DND-41 (cell line): ENCODE results near the gene AP1G1.

Experiments used
- ATAC-seq: fragments of 200-7000 bp; cut with Tn5 transposase; 3 replicates; pipeline ENCODE4 v1.9.1; 2021; ENCODE audit warnings: low read depth; ENCODE audit not compliant: insufficient read depth
- DNase-seq: peaks from one replicate; pipeline ENCODE4 v3.0.0-alpha.2; 2020
- H2AFZ ChIP-seq: 2 replicates; pipeline ENCODE4 v1.6.0; 2012; ENCODE audit warnings: low read depth, low read length
- H3K27ac ChIP-seq: 2 replicates; pipeline ENCODE4 v1.5.1; 2012; ENCODE audit warnings: low read length, inconsistent platforms
- H3K27me3 ChIP-seq: fragments of 200-600 bp; sonication (generic); 2 replicates; pipeline ENCODE4 v1.6.0; 2012; ENCODE audit warnings: low read length, mild to moderate bottlenecking, inconsistent platforms; ENCODE audit not compliant: insufficient read depth, poor library complexity
- H3K36me3 ChIP-seq: 2 replicates; pipeline ENCODE4 v1.5.1; 2012; ENCODE audit warnings: low read length, inconsistent platforms; ENCODE audit not compliant: insufficient read depth
- H3K4me1 ChIP-seq: 2 replicates; pipeline ENCODE4 v1.5.1; 2012; ENCODE audit warnings: mild to moderate bottlenecking, low read length; ENCODE audit not compliant: insufficient read depth
- H3K4me2 ChIP-seq: 2 replicates; pipeline ENCODE4 v1.6.0; 2012; ENCODE audit warnings: mild to moderate bottlenecking, moderate library complexity, low read length, inconsistent platforms; ENCODE audit not compliant: insufficient read depth
- H3K4me3 ChIP-seq, 2 experiments: fragments of 200-600 bp in 1 of 2; shearing (Covaris generic) in 1 of 2; 2 replicates each; pipeline ENCODE4 v1.5.1; 2012 to 2016; ENCODE audit warnings: inconsistent platforms in 2 of 2, low read length in 2 of 2, mild to moderate bottlenecking in 2 of 2, low read depth in 1 of 2, moderate library complexity in 1 of 2
- H3K79me2 ChIP-seq: 2 replicates; pipeline ENCODE4 v1.6.0; 2012; ENCODE audit warnings: low read length, inconsistent platforms; ENCODE audit not compliant: insufficient read depth
- H3K9ac ChIP-seq: 2 replicates; pipeline ENCODE4 v1.6.0; 2012; ENCODE audit warnings: low read depth, mild to moderate bottlenecking, inconsistent platforms, low read length, moderate library complexity
- H3K9me3 ChIP-seq: 2 replicates; pipeline ENCODE4 v1.5.1; 2012; ENCODE audit warnings: low read length, moderate library complexity, mild to moderate bottlenecking, inconsistent platforms; ENCODE audit not compliant: insufficient read depth, severe bottlenecking
- H4K20me1 ChIP-seq: 2 replicates; pipeline ENCODE4 v1.6.0; 2012; ENCODE audit warnings: low read length; ENCODE audit not compliant: insufficient read depth
- EZH2 ChIP-seq: IDR thresholded peaks from 3 replicates; pipeline ENCODE4 v1.6.1; 2012; ENCODE audit warnings: borderline replicate concordance, low read depth, mild to moderate bottlenecking, moderate library complexity, low read length, inconsistent platforms; ENCODE audit not compliant: severe bottlenecking
- TF ChIP-seq, protein P1 (sequence below): IDR thresholded peaks from 2 replicates; pipeline ENCODE4 v1.5.1; 2012; ENCODE audit warnings: borderline replicate concordance, low read length, moderate library complexity, mild to moderate bottlenecking; ENCODE audit not compliant: poor library complexity, severe bottlenecking; ENCODE audit errors: extremely low read depth

Gene AP1G1

DNA sequence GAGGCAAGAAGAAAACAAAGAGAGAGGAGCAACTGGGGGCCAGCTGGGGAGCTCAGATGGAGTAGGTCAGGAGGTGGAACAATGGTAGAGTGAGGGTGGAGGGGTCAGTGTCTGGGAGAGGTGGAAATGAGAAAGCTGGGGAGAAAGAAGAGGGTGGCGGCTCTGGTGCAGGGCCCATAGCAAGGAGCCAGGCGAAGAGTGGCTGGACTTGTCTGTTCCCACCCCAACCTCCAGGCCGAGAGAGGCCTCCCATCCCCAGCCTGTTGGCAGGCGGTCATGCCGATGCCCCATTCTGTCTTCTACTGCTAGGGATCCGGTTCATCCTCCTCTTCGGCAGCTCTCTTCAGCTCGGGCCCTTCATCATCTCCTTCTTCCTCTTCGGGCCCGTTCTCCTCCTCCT is 31.3 kb downstream of the AP1G1 start:
- Histone ChIP-seq H3K4me2 (no peak overlapping the region), H3K79me2 (peaks cover 62% of the 10 kb centered on the region), H2AFZ (no peak overlapping the region), H4K20me1 (peaks cover 24% of the 10 kb centered on the region; the same call in 1 of the 2 replicates), H3K27ac (no peak overlapping the region), H3K9me3 (no peaks in the 10 kb centered on the region), H3K27me3 (no peaks in the 10 kb centered on the region), H3K36me3 (peaks cover 55% of the 10 kb centered on the region), H3K4me1 (no peaks in the 10 kb centered on the region), H3K9ac (no peak overlapping the region), H3K4me3 (no peak overlapping the region)
- TF ChIP-seq EZH2: no peak
- TF ChIP-seq, protein P1, sequence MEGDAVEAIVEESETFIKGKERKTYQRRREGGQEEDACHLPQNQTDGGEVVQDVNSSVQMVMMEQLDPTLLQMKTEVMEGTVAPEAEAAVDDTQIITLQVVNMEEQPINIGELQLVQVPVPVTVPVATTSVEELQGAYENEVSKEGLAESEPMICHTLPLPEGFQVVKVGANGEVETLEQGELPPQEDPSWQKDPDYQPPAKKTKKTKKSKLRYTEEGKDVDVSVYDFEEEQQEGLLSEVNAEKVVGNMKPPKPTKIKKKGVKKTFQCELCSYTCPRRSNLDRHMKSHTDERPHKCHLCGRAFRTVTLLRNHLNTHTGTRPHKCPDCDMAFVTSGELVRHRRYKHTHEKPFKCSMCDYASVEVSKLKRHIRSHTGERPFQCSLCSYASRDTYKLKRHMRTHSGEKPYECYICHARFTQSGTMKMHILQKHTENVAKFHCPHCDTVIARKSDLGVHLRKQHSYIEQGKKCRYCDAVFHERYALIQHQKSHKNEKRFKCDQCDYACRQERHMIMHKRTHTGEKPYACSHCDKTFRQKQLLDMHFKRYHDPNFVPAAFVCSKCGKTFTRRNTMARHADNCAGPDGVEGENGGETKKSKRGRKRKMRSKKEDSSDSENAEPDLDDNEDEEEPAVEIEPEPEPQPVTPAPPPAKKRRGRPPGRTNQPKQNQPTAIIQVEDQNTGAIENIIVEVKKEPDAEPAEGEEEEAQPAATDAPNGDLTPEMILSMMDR: no peak
- no peak for ATAC-seq
- DNase-seq: no peak

- TF ChIP-seq, protein P1: no peak
- no peak for TF ChIP-seq EZH2
- no peak for DNase-seq
- Histone ChIP-seq H3K79me2 (peaks cover 49% of the 10 kb centered on the region), H3K4me1 (no peaks in the 10 kb centered on the region), H3K27me3 (no peaks in the 10 kb centered on the region), H3K36me3 (peaks cover 61% of the 10 kb centered on the region), H3K27ac (no peak overlapping the region), H4K20me1 (peaks cover 16% of the 10 kb centered on the region; the same call in 1 of the 2 replicates), H3K9ac (no peak overlapping the region), H2AFZ (no peak overlapping the region), H3K4me2 (no peak overlapping the region), H3K9me3 (no peaks in the 10 kb centered on the region), H3K4me3 (no peak overlapping the region)
- no peak for ATAC-seq
Observed at GRCh38 chr16:71775949-71776348, 32.7 kb downstream of the AP1G1 start.

- Histone ChIP-seq H3K9ac (no peak overlapping the region), H3K79me2 (peaks cover 11% of the 10 kb centered on the region; the same call in 1 of the 2 replicates), H3K9me3 (no peaks in the 10 kb centered on the region), H3K4me2 (no peak overlapping the region), H3K27me3 (no peaks in the 10 kb centered on the region), H3K4me3 (no peak overlapping the region), H2AFZ (no peak overlapping the region), H3K27ac (no peak overlapping the region), H3K36me3 (peaks cover 75% of the 10 kb centered on the region), H4K20me1 (no peaks in the 10 kb centered on the region), H3K4me1 (no peaks in the 10 kb centered on the region)
- DNase-seq (no peak), ATAC-seq (no peak)
- TF ChIP-seq, protein P1: no peak
- TF ChIP-seq EZH2: no peak
Observed at GRCh38 chr16:71771571-71771970, 37.1 kb downstream of the AP1G1 start.

DNA sequence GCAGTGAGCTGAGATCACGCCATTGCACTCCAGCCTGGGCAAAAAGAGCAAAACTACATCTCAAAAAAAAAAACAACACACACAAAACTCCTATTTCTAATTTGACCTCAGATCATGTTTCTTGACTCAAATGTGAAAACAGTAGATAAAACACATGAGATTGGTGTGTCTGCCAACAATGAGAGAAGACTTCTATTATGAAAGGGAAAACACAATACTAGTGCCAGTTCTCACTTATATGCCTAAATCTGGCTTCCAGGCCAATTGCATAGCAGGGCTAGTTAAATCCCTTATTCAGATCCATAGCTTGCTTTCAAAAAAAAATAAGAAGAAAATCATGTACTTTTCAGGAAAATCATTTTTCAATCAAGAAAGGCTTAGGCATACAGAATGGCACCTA is 39.4 kb downstream of the AP1G1 start:
- Histone ChIP-seq H3K79me2 (no peaks in the 10 kb centered on the region), H3K4me3 (no peak overlapping the region), H3K27ac (no peak overlapping the region), H3K9ac (no peak overlapping the region), H4K20me1 (no peaks in the 10 kb centered on the region), H3K4me2 (no peak overlapping the region), H3K27me3 (no peaks in the 10 kb centered on the region), H3K9me3 (no peaks in the 10 kb centered on the region), H3K4me1 (no peaks in the 10 kb centered on the region), H3K36me3 (peaks cover 77% of the 10 kb centered on the region), H2AFZ (no peak overlapping the region)
- no peak for ATAC-seq
- TF ChIP-seq, protein P1: no peak
- no peak for TF ChIP-seq EZH2
- no peak for DNase-seq
